NCI-H2107 (cell line): ENCODE results near the gene FBXL4.

ENCODE experiments used
- DNase-seq: peaks from one replicate; lab custom pipeline; 2025; lab: John Stamatoyannopoulos, UW

FBXL4 gene

DNA sequence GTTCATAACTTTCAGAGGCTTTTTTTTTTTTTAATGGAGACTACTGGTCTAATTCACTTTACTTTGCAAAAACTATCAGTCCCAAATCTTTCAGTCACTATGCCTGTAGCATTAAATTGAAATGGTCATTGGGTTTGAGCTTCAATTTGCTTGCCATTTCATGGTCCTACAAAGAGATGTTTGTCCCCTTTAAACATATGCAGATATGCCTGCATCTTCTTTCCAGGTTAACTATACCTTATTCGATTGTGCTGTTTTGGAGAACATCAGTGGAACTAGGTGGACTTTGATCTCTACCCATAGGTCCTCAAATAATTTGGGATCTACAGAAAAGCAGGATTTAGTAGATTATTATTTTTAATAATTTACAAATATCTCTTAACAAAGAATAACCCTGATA lies 108.8 kb downstream of the FBXL4 start:
- no peak for DNase-seq

DNA sequence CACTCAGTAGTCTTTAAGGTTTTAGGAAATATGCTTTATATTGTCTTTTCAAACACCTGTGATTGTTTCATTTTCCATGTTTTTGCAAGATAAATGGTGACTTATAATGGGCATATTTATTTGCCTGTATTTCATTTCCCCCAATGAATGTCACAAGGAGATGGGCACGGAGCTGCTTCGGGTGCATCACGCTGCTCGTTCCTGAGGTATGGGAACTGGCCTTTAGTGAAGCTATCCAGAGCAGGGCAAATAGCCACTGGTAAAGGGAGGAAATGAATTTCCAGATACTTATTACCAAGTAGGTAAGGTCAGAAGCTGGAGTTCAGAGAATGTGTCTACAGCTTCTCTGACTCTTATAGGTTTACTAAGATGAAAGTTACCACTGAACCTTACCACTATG lies 109.7 kb downstream of the FBXL4 start:
- no peak for DNase-seq

DNA sequence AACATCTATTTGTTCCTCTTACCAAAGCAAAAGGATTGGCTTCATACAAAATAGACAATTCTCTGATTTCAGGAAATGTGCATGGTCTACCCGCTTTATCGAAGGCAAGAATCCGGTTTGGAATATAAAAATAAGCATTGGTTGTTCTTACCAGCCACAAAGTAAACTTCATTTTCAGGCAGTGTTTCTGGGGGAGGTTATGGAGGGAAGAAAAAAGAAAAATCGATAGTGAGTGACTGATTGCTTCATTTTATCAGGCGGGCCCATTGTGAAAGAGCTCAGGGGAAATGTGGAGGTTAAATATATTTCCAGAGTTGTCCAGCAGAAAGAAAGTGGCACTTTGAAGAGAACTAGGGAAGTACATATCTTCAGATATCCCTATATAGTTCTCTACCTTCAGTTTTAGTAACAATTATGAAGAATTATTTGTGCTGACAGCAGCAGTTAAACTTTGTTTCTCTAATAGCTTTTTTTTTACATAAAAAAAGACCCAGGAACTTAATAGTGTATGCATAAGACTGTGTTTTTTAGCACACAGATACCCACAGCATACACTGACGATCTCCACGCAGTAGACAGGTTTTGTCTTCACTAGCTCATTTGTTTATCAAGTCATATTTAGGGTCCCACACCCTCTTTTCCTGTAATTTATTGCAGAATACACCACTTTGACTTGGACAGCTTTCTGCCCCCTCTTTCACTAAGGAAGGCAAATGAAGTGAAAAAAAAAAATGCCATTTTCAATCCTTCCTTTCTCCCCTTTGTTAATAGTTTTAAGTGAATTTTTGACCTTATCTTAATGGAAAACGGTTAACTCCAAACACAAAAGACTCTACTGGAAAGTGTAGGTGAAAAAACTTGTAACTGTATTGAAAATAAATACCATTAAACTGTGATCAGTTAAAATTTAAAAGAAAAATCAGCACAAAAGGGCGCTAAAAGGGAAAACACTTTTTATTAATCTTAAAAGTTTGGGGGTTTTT lies 110.5 kb downstream of the FBXL4 start:
- no peak for DNase-seq

DNA sequence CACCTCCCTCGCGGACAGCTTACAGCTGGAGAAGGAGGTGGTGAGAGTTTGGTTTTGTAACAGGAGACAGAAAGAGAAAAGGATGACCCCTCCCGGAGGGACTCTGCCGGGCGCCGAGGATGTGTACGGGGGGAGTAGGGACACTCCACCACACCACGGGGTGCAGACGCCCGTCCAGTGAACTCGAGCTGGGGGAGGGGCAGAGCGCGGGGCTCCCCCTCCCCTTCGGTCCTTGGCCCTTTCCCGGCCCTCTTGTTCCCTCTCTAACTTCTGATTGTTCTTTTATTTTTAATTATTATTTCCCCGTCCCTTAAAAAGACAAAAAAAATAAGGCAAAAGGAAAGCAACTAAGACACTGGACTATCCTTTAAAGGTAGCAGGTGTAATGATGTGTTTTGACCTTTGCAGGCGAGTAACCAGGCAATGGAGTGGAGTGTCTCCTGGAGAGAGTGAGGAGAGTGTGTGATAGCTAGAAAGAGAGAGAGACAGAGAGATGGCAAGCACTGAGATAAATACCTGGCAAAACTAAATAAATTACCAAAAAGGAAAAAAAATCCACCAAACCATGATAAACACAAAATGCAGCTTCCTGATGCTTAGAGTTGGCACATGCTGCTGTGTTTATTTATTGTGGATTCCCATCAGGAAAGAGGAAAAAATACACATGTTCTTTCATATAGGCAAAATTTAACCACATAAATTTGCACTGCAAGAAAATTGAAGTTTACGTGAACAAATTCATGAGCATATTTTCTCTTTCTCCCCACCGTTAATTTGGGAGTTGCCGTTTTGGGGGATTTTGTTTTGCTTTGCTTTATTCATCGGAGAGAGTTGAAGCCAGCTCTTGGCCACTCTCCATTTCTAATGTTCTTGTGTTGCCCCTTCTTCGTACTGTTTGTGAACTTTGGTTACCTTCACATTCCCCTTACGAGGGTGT lies 111.5 kb downstream of the FBXL4 start:
- DNase-seq: no peak

DNA sequence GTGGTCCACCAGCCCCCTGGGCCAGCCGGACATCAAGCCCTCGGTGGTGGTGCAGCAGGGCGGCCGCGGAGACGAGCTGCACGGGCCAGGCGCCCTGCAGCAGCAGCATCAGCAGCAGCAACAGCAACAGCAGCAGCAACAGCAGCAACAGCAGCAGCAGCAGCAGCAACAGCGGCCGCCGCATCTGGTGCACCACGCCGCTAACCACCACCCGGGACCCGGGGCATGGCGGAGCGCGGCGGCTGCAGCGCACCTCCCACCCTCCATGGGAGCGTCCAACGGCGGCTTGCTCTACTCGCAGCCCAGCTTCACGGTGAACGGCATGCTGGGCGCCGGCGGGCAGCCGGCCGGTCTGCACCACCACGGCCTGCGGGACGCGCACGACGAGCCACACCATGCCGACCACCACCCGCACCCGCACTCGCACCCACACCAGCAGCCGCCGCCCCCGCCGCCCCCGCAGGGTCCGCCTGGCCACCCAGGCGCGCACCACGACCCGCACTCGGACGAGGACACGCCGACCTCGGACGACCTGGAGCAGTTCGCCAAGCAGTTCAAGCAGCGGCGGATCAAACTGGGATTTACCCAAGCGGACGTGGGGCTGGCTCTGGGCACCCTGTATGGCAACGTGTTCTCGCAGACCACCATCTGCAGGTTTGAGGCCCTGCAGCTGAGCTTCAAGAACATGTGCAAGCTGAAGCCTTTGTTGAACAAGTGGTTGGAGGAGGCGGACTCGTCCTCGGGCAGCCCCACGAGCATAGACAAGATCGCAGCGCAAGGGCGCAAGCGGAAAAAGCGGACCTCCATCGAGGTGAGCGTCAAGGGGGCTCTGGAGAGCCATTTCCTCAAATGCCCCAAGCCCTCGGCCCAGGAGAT lies 112.4 kb downstream of the FBXL4 start:
- DNase-seq: peak; percentile 31

DNA sequence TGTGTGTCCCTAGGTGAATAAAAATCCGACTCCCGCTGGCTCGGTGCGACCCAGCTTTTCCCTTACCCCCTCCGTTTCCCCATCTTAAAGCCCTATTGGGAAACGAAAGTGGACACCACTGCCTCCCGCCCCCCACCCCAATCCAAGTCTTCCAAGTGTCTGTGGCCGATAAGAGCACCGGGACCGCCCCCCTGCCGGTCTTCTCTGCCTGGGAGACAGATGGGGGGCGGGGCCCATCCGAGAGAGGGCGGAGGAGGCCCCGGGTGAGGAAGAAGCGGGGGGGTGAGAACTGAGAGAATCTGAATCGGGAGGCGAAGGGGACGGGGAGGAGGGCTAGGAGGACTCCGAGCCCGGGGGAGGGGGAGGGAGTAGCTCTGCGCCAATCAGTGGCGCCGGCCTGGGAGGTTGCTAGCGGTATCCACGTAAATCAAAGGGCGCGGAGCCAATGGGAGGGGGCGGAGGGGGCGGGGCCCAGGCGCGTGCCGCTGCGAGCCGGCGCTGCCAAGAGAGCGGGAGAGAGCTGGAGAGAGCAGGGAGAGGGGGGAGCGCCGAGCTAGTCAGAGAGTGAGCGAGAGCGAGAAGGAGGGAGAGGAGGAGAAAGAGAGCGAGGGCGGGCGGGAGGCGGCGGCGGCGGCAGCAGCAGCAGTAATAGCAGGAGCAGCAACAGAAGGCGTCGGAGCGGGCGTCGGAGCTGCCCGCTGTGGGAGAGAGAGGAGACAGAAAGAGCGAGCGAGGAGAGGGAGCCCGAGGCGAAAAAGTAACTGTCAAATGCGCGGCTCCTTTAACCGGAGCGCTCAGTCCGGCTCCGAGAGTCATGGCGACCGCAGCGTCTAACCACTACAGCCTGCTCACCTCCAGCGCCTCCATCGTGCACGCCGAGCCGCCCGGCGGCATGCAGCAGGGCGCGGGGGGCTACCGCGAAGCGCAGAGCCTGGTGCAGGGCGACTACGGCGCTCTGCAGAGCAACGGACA lies 113.4 kb downstream of the FBXL4 start, which contains the start of gene POU3F2:
POU3F2 (plus strand) TSS at position 515 of the 972 bp plus-strand sequence; CDS start at position 815, 300 bp downstream.
- DNase-seq: peak; percentile 95

DNA sequence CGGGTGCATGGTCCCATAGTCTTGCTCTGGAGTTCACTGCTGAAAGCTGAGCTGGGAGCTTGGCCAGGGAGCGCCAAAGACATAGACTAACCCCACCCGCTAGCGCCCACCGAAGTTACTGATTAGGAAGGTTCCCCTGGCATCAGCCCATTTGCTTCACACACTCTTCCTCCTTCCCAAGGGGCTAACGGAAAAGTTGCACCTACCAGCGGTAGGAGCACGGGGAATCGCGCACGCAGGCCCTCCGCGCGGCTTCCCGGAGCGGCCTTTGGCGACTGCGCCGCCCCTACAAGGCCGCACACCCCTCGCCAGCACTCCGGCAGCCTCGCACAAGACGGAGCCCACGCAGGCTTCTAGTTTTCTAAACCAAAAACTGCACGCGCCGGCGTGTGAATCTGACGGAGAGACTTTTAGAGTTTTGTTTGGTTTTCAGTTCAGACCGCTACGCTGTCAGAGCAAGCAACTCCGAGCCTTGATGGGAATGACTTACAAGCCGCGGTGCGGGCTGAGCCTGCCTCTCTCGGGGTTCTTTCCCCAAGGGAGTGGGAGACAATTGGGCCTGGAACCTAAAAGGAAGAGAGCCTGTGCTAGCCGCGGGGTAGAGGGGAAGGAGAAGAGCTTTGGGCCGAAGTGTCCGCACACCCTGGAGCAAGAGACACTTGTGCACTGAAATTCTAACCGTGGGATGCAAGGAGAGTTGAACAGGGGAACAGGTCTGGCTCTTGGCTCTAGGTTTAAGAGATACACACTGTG lies 114.3 kb downstream of the FBXL4 start:
- no peak for DNase-seq

DNA sequence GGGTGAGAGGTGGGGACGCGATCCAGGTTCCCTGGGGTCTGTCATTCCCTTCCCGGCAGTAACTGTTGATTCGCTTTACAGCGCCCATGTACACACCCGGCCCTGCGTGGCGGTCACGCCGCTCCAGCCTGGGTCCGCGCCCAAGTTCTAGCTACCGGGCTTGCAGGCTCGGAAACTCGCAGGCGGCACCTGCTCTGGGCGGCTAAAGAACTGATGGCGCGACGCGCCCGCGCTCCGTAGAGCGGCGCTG lies 114.8 kb downstream of the FBXL4 start:
- DNase-seq: peak; percentile 43

DNA sequence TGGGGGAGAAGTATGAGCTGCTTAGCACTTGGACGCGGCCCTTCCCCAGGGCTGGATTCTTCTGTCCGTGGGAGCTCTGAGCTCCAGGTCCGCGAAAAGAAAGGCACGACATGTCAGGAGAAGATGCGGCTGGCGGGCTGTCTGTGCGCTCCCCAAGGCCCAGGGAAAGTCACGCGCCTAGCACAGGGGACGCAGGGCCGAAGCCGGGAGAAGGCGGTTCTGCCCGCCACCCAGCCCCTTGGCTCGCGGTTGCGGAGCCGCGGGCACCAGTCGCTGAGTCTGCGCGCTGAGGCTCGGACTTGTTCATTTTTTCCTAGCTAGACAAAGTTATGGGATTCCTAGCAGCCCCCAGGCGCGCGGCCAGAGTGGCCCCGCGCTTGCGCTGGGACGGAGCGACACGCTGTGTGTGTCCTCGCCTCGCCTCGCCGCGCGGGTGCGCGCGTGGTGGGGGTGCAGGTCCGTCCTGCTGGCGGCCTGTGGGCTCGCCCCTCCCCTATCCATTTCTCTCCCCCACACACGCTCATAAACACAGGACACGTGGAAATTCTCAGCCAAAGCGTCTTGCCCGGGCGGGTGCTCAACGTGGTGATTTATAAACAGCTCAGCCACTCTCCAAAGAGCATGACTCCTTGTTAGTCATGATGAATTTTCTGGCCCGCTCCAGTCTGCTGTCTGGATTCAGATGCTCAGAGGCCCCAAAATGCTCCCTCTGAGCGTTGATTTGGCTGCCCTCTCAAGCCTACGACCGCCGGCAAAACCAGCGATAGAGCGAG lies 115.3 kb downstream of the FBXL4 start:
- no peak for DNase-seq

DNA sequence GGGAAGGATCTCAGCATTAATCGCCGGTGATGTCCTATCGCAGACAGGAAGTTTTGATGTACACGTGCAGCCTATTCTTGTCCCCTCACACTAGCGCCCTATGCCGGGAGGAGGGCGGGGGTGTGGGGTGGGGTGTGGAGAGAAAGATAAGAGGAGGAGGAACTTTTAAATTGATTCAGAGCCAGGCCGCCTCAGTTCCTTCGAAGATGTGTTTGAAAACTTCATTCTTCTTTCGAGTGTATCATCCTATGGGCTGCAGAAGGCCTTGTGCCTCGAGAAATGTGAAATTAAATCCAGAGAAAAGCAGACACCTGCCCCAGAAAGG lies 115.8 kb downstream of the FBXL4 start:
- DNase-seq: no peak

DNA sequence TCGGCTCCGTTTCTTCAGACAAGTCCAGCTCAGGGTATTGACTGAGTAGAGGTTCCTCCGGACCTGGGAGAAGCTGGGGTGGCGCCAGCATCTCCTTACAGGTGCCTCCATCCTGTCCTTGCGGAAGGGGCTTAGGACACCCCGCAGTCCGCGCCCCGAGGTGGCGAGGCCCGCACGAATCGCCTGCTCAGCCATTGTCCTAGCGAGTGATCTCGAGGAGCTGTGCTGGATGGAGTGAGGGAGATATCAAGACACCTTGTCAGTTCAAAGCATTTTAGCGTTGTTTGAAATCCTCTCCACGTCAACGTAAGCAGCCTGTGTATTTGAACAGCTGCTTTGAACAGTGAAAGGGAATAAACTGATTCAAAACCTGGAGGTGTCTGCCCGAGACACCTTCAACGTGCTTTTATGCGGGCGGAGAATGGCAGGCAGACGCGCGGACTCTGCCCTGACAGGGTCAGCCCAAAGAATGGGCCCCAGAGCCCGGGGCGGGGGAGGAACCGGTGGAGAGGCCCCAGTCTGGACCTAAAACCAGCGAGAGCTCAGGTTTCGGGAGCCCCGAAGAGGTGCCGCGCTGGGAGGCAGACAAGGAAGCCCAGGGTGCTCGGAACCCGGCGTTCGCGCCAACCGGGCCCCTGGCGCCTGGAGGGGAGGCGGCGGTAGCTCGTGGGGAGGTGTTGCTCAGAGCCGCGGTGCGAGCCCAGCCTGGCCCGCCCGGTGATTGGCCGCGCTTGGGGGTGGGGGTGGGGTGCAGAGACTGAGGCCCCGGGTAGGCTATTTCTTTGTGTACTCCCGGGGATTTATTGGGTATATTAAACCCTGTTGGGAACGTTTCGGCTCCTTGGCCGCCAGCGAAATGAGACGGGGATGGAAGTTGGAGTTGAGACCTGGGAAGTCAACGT lies 116.4 kb downstream of the FBXL4 start:
- DNase-seq: no peak

DNA sequence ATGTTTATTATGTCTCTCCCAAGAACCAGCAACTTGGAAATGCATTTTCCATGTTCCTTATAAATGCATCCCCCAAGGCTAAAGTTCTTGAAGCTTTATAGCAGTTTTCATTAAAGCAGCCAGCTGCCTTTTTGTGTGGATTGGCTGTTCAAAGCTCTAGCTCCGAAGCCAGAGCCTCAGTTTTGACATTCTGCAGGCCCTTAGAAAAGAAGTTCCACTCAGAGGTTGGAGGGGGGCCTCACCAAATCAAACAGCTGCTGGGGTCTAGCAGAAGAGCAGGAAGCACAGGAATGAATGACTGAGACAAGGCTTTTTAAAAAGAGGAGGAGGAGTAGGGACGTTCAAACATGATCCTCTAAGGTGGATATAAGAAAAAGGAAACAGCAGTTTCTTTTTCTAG lies 117.6 kb downstream of the FBXL4 start:
- DNase-seq: no peak

DNA sequence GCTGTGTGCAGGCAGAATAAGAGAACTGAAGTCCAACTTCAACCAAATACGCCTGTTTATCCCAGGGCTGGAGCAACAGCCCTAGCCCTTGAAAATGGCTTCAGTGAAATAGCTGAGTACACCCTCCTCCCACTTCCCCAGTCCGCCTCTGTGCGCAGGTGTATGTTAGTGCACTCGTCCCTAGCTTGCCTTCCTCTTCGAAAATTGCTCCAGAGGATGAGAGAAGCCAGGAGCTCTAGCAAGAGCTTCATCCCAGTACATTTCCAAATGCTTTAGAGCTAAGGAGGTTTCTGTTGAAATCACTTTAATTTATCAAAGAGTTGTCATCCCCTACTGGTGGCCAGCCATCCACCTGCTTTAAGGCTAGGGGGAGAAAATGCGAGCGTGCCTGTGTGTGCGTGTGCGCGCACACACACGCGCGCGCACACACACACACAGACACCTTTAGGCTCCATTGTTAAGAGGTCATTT lies 118.8 kb downstream of the FBXL4 start:
- DNase-seq: no peak

DNA sequence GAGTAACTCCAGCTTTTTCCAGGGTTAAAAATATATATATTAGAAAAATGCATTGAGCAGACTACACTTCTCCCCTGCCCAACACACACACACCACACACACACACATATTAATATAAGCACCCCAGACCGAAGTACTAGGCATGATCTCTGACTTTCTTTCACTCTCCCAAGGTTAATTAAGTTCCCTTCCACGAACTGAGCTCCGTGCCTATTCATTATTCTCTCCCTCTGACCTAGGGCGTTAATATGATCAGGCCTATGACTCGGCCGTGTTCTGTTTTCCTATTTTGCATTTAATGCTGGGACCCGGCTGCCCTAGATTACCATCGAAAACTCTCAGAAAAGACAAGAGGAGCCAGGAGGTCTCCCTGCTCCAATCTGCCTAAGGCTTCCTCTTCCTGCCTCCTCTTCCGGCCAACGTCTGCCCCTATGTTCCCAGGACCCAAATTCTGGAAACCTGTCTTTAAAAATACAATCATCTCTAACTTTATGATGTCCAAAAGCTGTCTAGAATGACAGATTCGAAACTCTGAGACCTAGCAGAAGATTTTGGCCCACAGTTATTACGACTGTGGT lies 119.4 kb downstream of the FBXL4 start:
- DNase-seq: no peak

DNA sequence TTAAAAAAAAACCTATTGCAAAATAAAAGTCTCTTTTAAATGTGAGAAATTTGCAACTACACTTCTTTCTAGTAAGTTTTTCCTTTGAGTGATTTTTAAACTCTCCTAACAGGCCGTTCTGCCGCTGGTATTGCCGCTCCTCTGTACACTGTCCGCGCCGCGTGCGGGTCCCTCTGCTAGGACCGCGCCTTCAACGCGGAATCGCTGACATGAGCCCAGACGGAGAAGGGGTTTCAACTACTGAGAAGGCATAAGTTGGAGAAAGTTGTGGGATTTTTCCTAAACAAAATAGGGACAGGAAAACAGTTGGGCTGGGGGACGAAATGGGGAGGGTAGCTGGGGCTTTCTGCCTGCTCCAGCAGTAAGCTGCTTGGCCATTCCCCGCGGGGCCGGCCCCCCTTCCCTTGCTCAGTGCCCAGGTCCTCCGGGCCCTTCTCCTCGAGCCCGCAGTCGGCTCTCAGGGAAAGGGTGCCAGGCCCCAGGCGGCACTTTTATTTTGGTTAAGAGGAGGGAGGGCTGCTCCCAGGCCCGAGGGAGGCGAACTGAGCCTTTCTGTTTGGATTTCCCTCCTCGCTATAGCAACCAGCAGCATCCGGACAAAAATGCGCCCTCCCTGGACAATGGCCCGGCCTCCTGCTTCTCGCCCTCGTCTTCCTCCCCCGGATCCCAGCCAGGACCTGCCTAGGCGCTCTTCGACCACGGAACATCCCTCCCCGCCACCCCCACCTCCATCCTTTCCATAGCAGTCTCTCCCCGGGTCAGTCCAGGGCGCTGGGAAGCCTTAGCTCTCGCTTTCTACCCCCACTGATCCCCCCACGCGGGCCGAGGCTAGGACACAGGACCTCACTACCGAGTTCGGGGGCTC lies 120.2 kb downstream of the FBXL4 start:
- no peak for DNase-seq

DNA sequence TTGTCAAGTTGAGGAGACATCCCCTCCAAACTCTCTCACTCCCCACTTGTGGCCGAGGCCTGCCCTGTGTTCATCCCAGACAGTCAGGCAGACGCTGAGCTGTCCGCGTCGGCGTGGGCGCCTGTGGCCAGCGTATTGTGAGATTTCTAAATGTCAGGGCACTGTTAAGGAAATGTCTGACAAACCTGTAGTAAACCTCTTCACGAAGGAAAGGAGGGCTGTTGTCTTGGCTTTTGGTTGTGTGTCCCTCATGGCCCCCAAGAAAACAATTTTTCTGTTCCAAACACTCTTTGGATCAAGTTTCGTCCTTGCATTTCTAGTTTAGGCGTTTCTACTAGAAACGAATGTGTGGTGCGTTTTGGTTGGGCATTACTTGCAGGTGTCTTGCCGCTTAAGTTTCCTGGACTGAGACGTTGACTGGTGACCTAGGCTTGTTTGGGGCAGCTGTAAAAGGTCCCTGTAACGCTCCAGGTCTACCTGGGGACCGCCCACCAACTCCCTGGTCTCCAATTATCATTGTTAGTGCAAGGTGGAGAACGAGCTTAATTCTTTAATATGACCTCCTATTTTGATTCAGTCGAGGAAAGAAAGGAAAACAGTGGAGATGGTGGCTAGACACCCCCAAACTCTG lies 122.0 kb downstream of the FBXL4 start:
- DNase-seq: no peak
